Coronary artery (tissue), 2 donors: ENCODE data around the gene ARHGEF19.

Source experiments
- DNase-seq: peaks from one replicate; pipeline ENCODE4 v3.0.0-alpha.2; 2017; ENCODE audit warnings: low spot score
- H3K27ac ChIP-seq, 2 donors: fragments of 200-600 bp; sonication (generic); one replicate each; pipeline ENCODE4 v1.5.1; 2016 to 2019
- H3K4me3 ChIP-seq: fragments of 200-600 bp; sonication (generic); 2 replicates; pipeline ENCODE4 v1.5.1; 2016; ENCODE audit warnings: mild to moderate bottlenecking, moderate library complexity
- TF ChIP-seq, protein P1 (sequence below): fragments of 200-600 bp; sonication (generic); IDR thresholded peaks from one replicate; pipeline ENCODE4 v1.5.1; 2019; ENCODE audit warnings: antibody characterized with exemption

Gene ARHGEF19

DNA sequence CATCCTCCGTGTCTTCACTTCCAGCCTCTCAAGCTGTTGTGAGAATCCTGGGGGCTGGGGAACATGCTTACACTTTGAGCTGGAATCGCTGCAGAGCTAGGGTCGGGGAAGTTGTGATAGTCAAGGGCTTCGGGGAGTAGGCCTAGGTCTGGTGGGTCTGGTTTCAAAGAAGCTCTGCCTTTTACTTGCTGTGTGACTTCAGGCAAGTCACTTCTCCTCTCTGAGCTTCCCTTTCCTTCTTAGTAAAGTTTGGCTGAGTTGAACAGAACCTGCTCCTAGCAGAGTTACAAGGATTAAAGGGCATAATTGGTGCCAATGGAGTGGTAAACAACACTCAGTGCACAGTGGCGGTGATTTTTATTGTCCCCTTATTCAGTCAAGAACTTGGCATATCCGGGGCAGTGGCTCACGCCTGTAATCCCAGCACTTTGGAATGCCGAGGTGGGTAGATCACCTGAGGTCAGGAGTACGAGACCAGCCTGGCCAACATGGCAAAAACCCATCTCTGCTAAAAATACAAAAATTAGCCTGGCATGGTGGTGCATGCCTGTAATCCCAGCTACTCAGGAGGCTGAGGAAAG is 25.7 kb downstream of the ARHGEF19 start:
- Histone ChIP-seq H3K27ac (no peak overlapping the region), H3K4me3 (no peak overlapping the region)
- TF ChIP-seq, protein P1, sequence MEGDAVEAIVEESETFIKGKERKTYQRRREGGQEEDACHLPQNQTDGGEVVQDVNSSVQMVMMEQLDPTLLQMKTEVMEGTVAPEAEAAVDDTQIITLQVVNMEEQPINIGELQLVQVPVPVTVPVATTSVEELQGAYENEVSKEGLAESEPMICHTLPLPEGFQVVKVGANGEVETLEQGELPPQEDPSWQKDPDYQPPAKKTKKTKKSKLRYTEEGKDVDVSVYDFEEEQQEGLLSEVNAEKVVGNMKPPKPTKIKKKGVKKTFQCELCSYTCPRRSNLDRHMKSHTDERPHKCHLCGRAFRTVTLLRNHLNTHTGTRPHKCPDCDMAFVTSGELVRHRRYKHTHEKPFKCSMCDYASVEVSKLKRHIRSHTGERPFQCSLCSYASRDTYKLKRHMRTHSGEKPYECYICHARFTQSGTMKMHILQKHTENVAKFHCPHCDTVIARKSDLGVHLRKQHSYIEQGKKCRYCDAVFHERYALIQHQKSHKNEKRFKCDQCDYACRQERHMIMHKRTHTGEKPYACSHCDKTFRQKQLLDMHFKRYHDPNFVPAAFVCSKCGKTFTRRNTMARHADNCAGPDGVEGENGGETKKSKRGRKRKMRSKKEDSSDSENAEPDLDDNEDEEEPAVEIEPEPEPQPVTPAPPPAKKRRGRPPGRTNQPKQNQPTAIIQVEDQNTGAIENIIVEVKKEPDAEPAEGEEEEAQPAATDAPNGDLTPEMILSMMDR: no peak
- no peak for DNase-seq

GRCh38 chr1:16184557-16185303 is 27.7 kb downstream of the ARHGEF19 start:
- Histone ChIP-seq H3K27ac (peak overlapping the region in 1 of 2 donors; percentile 49), H3K4me3 (no peak overlapping the region)
- DNase-seq: no peak
- TF ChIP-seq, protein P1: no peak

DNA sequence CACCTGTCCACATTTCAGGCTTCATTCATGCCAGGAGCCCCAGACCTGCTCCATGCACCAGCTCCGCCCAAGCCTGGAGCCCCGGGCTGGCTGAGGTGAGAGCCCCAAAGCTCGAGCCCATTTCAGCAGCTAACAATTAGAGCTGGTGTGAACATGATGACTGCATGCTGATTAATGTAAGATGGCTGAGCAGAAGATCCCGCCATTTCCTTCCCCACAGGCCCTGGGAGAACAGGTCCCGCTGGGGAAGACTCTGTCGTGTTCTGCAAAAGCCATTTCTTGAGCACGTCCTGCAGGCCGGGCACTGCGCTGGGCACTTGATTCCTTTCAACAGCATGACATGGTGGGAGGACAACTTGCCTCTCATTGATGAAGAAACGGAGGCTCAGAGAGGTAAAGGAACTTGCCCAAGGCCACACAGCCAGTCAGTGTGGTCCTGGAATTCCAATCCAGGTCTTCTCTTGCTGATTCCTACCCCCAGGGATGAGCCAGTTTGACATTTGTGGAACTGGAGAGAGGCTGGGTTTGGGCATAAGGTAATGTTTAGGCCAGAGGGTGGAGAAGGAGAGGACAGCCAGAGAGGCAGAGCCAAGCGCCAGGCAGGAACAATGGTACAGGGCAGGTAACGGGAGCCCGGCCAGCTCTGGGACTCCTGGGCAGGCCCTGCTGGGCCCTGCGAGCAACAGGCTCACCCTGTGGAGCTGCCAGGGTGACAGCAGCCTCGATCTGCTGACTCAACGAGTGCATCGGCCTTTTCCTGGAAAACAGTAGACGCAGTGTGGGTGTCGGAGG is 28.5 kb downstream of the ARHGEF19 start:
- H3K27ac ChIP-seq: peak overlapping the region; percentile 24 to 96
- TF ChIP-seq, protein P1: no peak
- H3K4me3 ChIP-seq: no peak overlapping the region
- no peak for DNase-seq

DNA sequence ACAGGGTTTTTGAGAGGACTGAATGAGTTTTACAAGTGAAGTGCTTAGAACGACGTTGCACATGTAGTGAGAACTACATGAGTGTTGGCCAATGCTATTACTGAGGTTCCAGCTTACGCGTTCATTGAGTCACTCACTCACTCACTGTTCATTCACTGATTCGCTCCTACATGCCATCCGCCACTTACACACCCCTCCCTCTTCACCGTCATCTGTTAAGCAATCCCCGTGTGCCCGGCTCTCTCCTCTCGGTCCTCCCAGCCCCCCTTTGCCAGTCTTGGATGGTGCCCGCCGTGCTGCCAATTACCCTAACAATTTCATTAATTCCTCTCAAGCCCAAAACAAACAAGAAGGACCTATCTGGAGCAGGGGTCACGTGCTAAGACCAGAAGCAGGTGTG is 29.3 kb downstream of the ARHGEF19 start:
- H3K27ac ChIP-seq: peak overlapping the region; percentile 24 to 96

GRCh38 chr1:16181887-16182719 is 30.3 kb downstream of the ARHGEF19 start:
- H3K27ac ChIP-seq: peak overlapping the region; percentile 80 to 96
- DNase-seq: peak; percentile 95
- TF ChIP-seq, protein P1: no peak
- H3K4me3 ChIP-seq: peak overlapping the region; percentile 35

More for the DNA sequence above, 29.3 kb downstream of the ARHGEF19 start:
- TF ChIP-seq, protein P1: no peak
- H3K4me3 ChIP-seq: no peak overlapping the region
- no peak for DNase-seq

GRCh38 chr1:16180291-16180824 is 32.1 kb downstream of the ARHGEF19 start:
- no peak overlapping the region for H3K4me3 ChIP-seq
- H3K27ac ChIP-seq: peak overlapping the region; percentile 80 to 96
- no peak for DNase-seq
- TF ChIP-seq, protein P1: no peak
